KMS-11 (cell line): Measurements from ENCODE around the gene TNPO2.
A peak's percentile ranks its signal among the peaks of the same experiment; 100 is the strongest.

Source experiments
- H2AFZ ChIP-seq: fragments of 200-600 bp; sonication (generic); 2 replicates; pipeline ENCODE4 v1.6.1; 2016; ENCODE audit warnings: antibody characterized with exemption, mixed run types, low read depth
- H3K27ac ChIP-seq: fragments of 200-600 bp; sonication (generic); 2 replicates; pipeline ENCODE4 v1.6.1; 2016; ENCODE audit warnings: mild to moderate bottlenecking, mixed run types
- H3K27me3 ChIP-seq: fragments of 200-600 bp; sonication (generic); 2 replicates; pipeline ENCODE4 v1.6.1; 2017; ENCODE audit warnings: mild to moderate bottlenecking, low read depth, mixed run types, moderate library complexity; ENCODE audit not compliant: insufficient read depth
- H3K36me3 ChIP-seq: fragments of 200-600 bp; sonication (generic); 2 replicates; pipeline ENCODE4 v1.6.1; 2017; ENCODE audit warnings: mild to moderate bottlenecking, mixed run types; ENCODE audit not compliant: insufficient read depth
- H3K4me1 ChIP-seq: fragments of 200-600 bp; sonication (generic); 2 replicates; pipeline ENCODE4 v1.6.1; 2016; ENCODE audit warnings: mild to moderate bottlenecking, low read depth, mixed run types; ENCODE audit not compliant: poor library complexity, severe bottlenecking
- H3K4me2 ChIP-seq: fragments of 200-600 bp; sonication (generic); 2 replicates; pipeline ENCODE4 v1.7.0; 2016; ENCODE audit warnings: mild to moderate bottlenecking, mixed run types
- H3K4me3 ChIP-seq: fragments of 200-600 bp; sonication (generic); IDR thresholded peaks from 2 replicates; pipeline ENCODE4 v1.6.1; 2017; ENCODE audit warnings: low read depth, low read length, mixed read lengths; ENCODE audit not compliant: insufficient read depth
- H3K79me2 ChIP-seq: fragments of 200-600 bp; sonication (generic); 2 replicates; pipeline ENCODE4 v1.6.1; 2016; ENCODE audit warnings: low read depth, mixed run types; ENCODE audit not compliant: insufficient read depth
- H3K9ac ChIP-seq: fragments of 200-600 bp; sonication (generic); 2 replicates; pipeline ENCODE4 v1.6.1; 2016; ENCODE audit warnings: mild to moderate bottlenecking, mixed run types
- H4K20me1 ChIP-seq: fragments of 200-600 bp; sonication (generic); 2 replicates; pipeline ENCODE4 v1.6.1; 2016; ENCODE audit warnings: mild to moderate bottlenecking, mixed run types; ENCODE audit not compliant: insufficient read depth
- CTCF ChIP-seq: fragments of 200-600 bp; sonication (generic); conservative IDR thresholded peaks from 2 replicates; pipeline ENCODE4 v1.6.1; 2017; ENCODE audit warnings: low read depth, mild to moderate bottlenecking, antibody characterized with exemption, low read length, moderate library complexity, mixed read lengths

Gene TNPO2

GRCh38 chr19:12767666-12768065 is 43.9 kb upstream of the TNPO2 start:
- Histone ChIP-seq H3K79me2 (no peaks in the 10 kb centered on the region), H3K9ac (no peak overlapping the region), H3K4me2 (no peak overlapping the region), H3K4me3 (no peak overlapping the region), H2AFZ (no peak overlapping the region), H3K27me3 (no peaks in the 10 kb centered on the region), H3K27ac (no peak overlapping the region), H4K20me1 (no peaks in the 10 kb centered on the region), H3K36me3 (no peaks in the 10 kb centered on the region), H3K4me1 (peaks cover 3% of the 10 kb centered on the region)
- no peak for TF ChIP-seq CTCF

- no peaks in the 10 kb centered on the region for H3K27me3 ChIP-seq
- no peaks in the 10 kb centered on the region for H4K20me1 ChIP-seq
- no peaks in the 10 kb centered on the region for H3K36me3 ChIP-seq
- H3K9ac ChIP-seq = no peak overlapping the region
- H3K4me2 ChIP-seq = no peak overlapping the region
- no peaks in the 10 kb centered on the region for H3K79me2 ChIP-seq
- no peak for TF ChIP-seq CTCF
- H3K4me3 ChIP-seq = no peak overlapping the region
- no peak overlapping the region for H3K27ac ChIP-seq
- peaks cover 3% of the 10 kb centered on the region for H3K4me1 ChIP-seq
- H2AFZ ChIP-seq = no peak overlapping the region
Measured at GRCh38 chr19:12767150-12767549, 43.4 kb upstream of the TNPO2 start.

- no peaks in the 10 kb centered on the region for H3K4me1 ChIP-seq
- H2AFZ ChIP-seq = peak overlapping the region; percentile 61; the same call in 1 of the 2 replicates
- peak overlapping the region; percentile 80 for H3K4me2 ChIP-seq
- H3K79me2 ChIP-seq = no peaks in the 10 kb centered on the region
- no peaks in the 10 kb centered on the region for H3K36me3 ChIP-seq
- H3K27ac ChIP-seq = no peak overlapping the region
- H3K27me3 ChIP-seq = no peaks in the 10 kb centered on the region
- H4K20me1 ChIP-seq = no peaks in the 10 kb centered on the region
- no peak overlapping the region for H3K4me3 ChIP-seq
- no peak overlapping the region for H3K9ac ChIP-seq
- TF ChIP-seq CTCF = peak; percentile 85
Measured at GRCh38 chr19:12766051-12766521, 42.4 kb upstream of the TNPO2 start.

DNA sequence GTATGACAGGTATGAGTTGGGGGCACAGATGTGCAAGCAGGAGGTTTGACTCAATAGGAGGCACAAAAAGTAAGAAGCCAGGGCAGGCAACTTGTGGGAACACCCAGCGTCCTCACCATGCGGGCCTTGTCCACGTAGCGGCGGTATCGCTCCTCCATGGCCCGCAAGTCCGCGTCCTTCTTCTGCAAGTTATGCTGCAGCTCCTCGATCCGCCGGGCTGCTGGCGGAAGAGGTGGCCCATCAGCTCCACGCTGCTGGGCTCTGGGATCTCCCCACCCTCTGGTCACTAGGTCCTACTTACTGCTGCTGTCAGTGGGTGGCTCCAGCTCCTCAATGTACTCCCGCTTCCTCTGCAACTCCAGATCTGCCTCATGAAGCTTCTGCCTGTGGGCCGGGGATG is 41.0 kb upstream of the TNPO2 start:
- Histone ChIP-seq H3K27ac (no peak overlapping the region), H3K4me3 (no peak overlapping the region), H3K27me3 (no peaks in the 10 kb centered on the region; the same call in 1 of the 2 replicates), H3K36me3 (no peaks in the 10 kb centered on the region), H4K20me1 (no peaks in the 10 kb centered on the region), H3K9ac (no peak overlapping the region), H3K79me2 (no peaks in the 10 kb centered on the region), H3K4me2 (no peak overlapping the region), H3K4me1 (no peaks in the 10 kb centered on the region), H2AFZ (no peak overlapping the region)
- TF ChIP-seq CTCF = no peak

DNA sequence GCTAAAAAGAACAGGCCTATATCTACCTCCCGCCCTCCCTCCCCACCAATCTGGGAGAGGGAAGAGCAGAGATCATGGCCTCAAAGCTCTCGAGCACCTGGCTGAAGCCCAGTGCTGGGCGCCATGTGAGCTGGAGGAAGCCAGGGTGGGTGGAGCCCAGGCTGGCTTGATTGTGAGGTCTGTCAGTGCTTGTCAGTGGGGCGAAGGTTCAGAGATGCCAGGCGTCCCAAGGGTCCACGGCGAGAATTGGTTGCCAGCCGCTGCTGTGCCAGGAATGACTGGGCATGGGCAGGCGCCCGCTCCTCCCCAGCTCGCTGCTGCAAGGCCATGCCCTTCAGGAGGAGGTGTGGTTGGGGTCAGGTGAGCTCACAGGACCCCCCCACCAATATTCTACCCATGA is 39.4 kb upstream of the TNPO2 start:
- Histone ChIP-seq H3K9ac (no peak overlapping the region), H3K79me2 (no peaks in the 10 kb centered on the region), H3K27ac (no peak overlapping the region), H3K36me3 (no peaks in the 10 kb centered on the region), H3K27me3 (peaks cover 10% of the 10 kb centered on the region; the same call in 1 of the 2 replicates), H3K4me3 (no peak overlapping the region), H3K4me2 (no peak overlapping the region), H3K4me1 (no peaks in the 10 kb centered on the region), H4K20me1 (no peaks in the 10 kb centered on the region), H2AFZ (no peak overlapping the region)
- TF ChIP-seq CTCF = no peak
